ENCODE results near the gene CCDC70. TPM values are rescaled to one million over a fixed set of nuclear protein-coding genes. Genes with fewer than 3 reads are reported as not detected.

Gene CCDC70
- total and polyA plus RNA-seq, 4 donors = 0.36 TPM; not detected in 3

GRCh38 chr13:51895906-51896888 is 34.4 kb downstream of the CCDC70 start:
- WGBS = 63% methylated on average over 9 of the region's 9 CpGs
- peaks cover 0 to 4% (median 0%) of the 10 kb centered on the region in 4 donors for H3K36me3 ChIP-seq (ENCODE audit: control insufficient read depth in 4 of 4, insufficient read depth in 3 of 4, low read depth in 1 of 4, low read length in 3 of 4)
- no peaks in the 10 kb centered on the region for H3K27me3 ChIP-seq (ENCODE audit: control insufficient read depth in 4 of 4, insufficient read depth in 4 of 4, low read length in 3 of 4)
- H3K4me3 ChIP-seq (ENCODE audit: low read depth in 1 of 3, low read length in 3 of 3) = no peak overlapping the region
- TF ChIP-seq FOXA1 (IDR thresholded peaks at IDR 0.05) (no peak), JUND (IDR thresholded peaks at IDR 0.05) (no peak), RAD21 (IDR thresholded peaks at IDR 0.05) (peak; percentile 86), RXRA (IDR thresholded peaks at IDR 0.05) (peak; percentile 64 to 69), CTCF (IDR thresholded peaks at IDR 0.05; ENCODE audit: low read depth, low read length, missing input control) (peak; percentile 75)
- no peak overlapping the region for H3K9ac ChIP-seq (ENCODE audit: low read depth in 1 of 2, low read length in 2 of 2)
- DNase-seq (ENCODE audit: low spot score) = peak; percentile 47
- H3K27ac ChIP-seq (ENCODE audit: low read depth in 1 of 2, low read length in 2 of 2) = no peak overlapping the region
- H3K9me3 ChIP-seq (ENCODE audit: control insufficient read depth in 4 of 4, low read length in 3 of 4) = no peaks in the 10 kb centered on the region
- no peaks in the 10 kb centered on the region for H3K4me1 ChIP-seq (ENCODE audit: control insufficient read depth in 4 of 4, insufficient read depth in 4 of 4, low read length in 3 of 4)

- H3K9ac ChIP-seq (ENCODE audit: low read depth in 1 of 2, low read length in 2 of 2) = no peak overlapping the region
- H3K4me3 ChIP-seq (ENCODE audit: low read depth in 1 of 3, low read length in 3 of 3) = no peak overlapping the region
- H3K4me1 ChIP-seq (ENCODE audit: control insufficient read depth in 4 of 4, insufficient read depth in 4 of 4, low read length in 3 of 4) = no peaks in the 10 kb centered on the region
- peaks cover 0 to 6% (median 0%) of the 10 kb centered on the region in 4 donors for H3K36me3 ChIP-seq (ENCODE audit: control insufficient read depth in 4 of 4, insufficient read depth in 3 of 4, low read depth in 1 of 4, low read length in 3 of 4)
- no peak for DNase-seq (ENCODE audit: low spot score)
- no peak overlapping the region for H3K27ac ChIP-seq (ENCODE audit: low read depth in 1 of 2, low read length in 2 of 2)
- WGBS = 73% methylated on average over 1 of the region's 1 CpG
- H3K9me3 ChIP-seq (ENCODE audit: control insufficient read depth in 4 of 4, low read length in 3 of 4) = no peaks in the 10 kb centered on the region
- H3K27me3 ChIP-seq (ENCODE audit: control insufficient read depth in 4 of 4, insufficient read depth in 4 of 4, low read length in 3 of 4) = no peaks in the 10 kb centered on the region
- no peak for TF ChIP-seq GABPA (IDR thresholded peaks at IDR 0.05 in 1 of 2, conservative IDR thresholded peaks at IDR 0.05 in 1 of 2)
- TF ChIP-seq ATF3 (IDR thresholded peaks at IDR 0.05) = no peak
- TF ChIP-seq FOXA2 (IDR thresholded peaks at IDR 0.05) = no peak
- TF ChIP-seq ZBTB33 (IDR thresholded peaks at IDR 0.05) = no peak
- no peak for TF ChIP-seq CTCF (IDR thresholded peaks at IDR 0.05; ENCODE audit: low read depth, low read length, missing input control)
- TF ChIP-seq REST (IDR thresholded peaks at IDR 0.05) = no peak
- TF ChIP-seq MAX (IDR thresholded peaks at IDR 0.05) = no peak
- no peak for TF ChIP-seq JUND (IDR thresholded peaks at IDR 0.05)
- TF ChIP-seq HNF4A (conservative IDR thresholded peaks at IDR 0.05) = no peak
- TF ChIP-seq SP1 (IDR thresholded peaks at IDR 0.05) = no peak
- no peak for TF ChIP-seq RAD21 (IDR thresholded peaks at IDR 0.05)
- TF ChIP-seq HNF4G (IDR thresholded peaks at IDR 0.05) = no peak
- no peak for TF ChIP-seq TAF1 (conservative IDR thresholded peaks at IDR 0.05)
- no peak for TF ChIP-seq YY1 (IDR thresholded peaks at IDR 0.05)
- TF ChIP-seq RXRA (IDR thresholded peaks at IDR 0.05) = no peak
- TF ChIP-seq EGR1 (IDR thresholded peaks at IDR 0.05; ENCODE audit: low read depth in 2 of 2) = no peak
Observed at GRCh38 chr13:51900471-51900870, 38.7 kb downstream of the CCDC70 start.

Data from liver (tissue), 9 donors.